ENCODE results near the gene BCR. TPM values are rescaled to one million over a fixed set of nuclear protein-coding genes. Genes with fewer than 3 reads are reported as not detected.
A peak's percentile ranks its signal among the peaks of the same experiment; 100 is the strongest.

The BCR gene
- total and polyA plus RNA-seq, 2 donors (not counting 1 experiment from before 2014, with no cell fraction given), result 15.7 to 66.6 TPM

DNA sequence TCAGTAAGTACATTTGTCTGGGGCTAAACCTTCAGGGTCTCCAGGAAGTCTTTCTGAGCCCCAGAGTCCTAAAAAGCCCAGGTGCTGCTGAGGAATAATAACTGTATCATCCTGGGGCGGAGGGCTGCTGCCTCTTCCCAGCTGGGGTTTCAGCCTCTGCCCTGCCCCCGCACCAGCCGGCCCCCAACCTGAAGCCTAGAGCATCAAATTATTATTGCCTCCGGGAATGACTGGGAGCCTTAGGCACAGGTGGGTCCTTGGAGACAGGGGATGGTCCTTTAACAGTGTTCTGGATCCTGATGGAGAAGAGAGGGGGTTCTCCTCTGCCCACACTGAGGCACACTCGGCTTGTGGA lies 64.4 kb downstream of the BCR start:
- Histone ChIP-seq H3K4me2 (ENCODE audit: extremely low read depth, insufficient read depth, low read length) (peak overlapping the region; percentile 11), H3K4me1 (ENCODE audit: control insufficient read depth, extremely low read depth, insufficient read depth, low read length) (peaks cover 6% of the 10 kb centered on the region), H4K20me1 (ENCODE audit: control insufficient read depth, extremely low read depth, insufficient read depth, low read length) (no peaks in the 10 kb centered on the region), H3K9ac (ENCODE audit: insufficient read depth, low read length) (no peak overlapping the region), H2AFZ (ENCODE audit: low read length) (no peak overlapping the region), H3K36me3 (ENCODE audit: control insufficient read depth, insufficient read depth, low read length) (no peaks in the 10 kb centered on the region), H3K27ac (ENCODE audit: insufficient read depth, low read length) (no peak overlapping the region), H3K79me2 (ENCODE audit: control insufficient read depth, insufficient read depth, low read length) (peaks cover 1% of the 10 kb centered on the region), H3K27me3 (ENCODE audit: control insufficient read depth, insufficient read depth, low read length) (no peaks in the 10 kb centered on the region), H3K9me3 (ENCODE audit: control insufficient read depth, insufficient read depth, low read depth, low read length) (no peaks in the 10 kb centered on the region), H3K4me3 (replicated peaks in 1 of 4; ENCODE audit: control extremely low read depth in 1 of 4, insufficient read depth in 1 of 4, low read depth in 3 of 4, low read length in 4 of 4) (no peak overlapping the region)
- TF ChIP-seq, protein P1, sequence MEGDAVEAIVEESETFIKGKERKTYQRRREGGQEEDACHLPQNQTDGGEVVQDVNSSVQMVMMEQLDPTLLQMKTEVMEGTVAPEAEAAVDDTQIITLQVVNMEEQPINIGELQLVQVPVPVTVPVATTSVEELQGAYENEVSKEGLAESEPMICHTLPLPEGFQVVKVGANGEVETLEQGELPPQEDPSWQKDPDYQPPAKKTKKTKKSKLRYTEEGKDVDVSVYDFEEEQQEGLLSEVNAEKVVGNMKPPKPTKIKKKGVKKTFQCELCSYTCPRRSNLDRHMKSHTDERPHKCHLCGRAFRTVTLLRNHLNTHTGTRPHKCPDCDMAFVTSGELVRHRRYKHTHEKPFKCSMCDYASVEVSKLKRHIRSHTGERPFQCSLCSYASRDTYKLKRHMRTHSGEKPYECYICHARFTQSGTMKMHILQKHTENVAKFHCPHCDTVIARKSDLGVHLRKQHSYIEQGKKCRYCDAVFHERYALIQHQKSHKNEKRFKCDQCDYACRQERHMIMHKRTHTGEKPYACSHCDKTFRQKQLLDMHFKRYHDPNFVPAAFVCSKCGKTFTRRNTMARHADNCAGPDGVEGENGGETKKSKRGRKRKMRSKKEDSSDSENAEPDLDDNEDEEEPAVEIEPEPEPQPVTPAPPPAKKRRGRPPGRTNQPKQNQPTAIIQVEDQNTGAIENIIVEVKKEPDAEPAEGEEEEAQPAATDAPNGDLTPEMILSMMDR (conservative IDR thresholded peaks at IDR 0.05 in 1 of 2, IDR thresholded peaks at IDR 0.05 in 1 of 2; ENCODE audit: low read depth in 1 of 2, low read length in 2 of 2), result no peak
- no peak for TF ChIP-seq EZH2 (IDR thresholded peaks at IDR 0.05; ENCODE audit: low read length, missing control alignments)
- DNase-seq (ENCODE audit: low read depth in 2 of 2), result no peak

DNA sequence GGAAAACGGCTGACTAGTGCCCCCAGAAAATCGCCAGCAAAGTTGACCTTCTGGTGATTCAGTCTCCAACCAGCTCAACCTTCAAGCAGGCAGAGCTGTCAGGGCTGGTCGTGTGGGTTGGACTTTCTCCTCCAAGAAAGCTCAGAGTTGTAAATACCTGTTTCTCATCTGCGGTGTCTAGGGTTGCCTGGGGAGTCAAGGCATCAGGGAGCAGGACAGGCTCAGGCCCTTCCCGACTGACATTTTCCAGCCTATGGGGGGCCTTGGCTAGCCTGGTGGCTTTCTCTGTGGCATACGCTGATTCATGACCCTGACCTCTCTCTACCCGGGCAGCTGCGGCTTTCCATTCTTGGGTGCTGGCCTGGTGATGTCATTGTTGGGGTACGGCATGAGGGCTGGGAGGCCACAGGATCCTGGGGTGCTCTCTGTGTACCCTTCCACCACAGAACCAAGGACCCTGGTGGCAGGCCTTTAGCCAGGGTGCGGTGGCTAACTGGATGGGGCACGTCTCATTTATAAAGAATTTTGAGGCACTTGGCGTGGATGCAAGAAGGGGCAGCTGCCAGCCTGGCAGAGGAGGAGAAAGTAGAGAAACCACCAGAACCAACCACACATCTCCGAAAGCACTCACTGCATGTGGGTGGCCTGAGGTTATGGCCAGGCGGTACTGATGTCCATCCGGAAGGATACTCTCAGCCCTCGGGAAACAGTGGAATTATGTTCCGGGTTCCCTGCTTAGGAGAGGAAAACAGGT lies 64.9 kb downstream of the BCR start:
- Histone ChIP-seq H3K79me2 (ENCODE audit: control insufficient read depth, insufficient read depth, low read length) (peaks cover 1% of the 10 kb centered on the region), H3K27ac (ENCODE audit: insufficient read depth, low read length) (no peak overlapping the region), H3K36me3 (ENCODE audit: control insufficient read depth, insufficient read depth, low read length) (no peaks in the 10 kb centered on the region)

DNA sequence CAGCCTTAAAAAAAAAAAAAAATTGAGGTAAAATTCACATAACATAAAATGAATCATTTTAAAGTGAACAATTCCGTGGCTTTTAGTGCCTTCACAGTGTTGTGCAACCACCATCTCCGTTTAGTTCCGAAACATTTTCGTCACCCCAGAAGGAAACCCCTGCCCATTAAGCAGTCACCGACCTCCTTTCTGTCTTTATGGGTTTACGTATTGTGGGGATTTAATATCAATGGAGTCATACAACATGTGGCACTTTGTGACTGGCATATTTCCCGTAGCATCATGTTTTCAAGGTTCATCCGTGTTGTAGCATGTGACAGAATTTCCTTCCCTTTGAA lies 65.5 kb downstream of the BCR start:
- no peaks in the 10 kb centered on the region for H3K9me3 ChIP-seq (ENCODE audit: control insufficient read depth, insufficient read depth, low read depth, low read length)
- no peaks in the 10 kb centered on the region for H3K36me3 ChIP-seq (ENCODE audit: control insufficient read depth, insufficient read depth, low read length)
- no peak overlapping the region for H2AFZ ChIP-seq (ENCODE audit: low read length)
- H3K9ac ChIP-seq (ENCODE audit: insufficient read depth, low read length), result no peak overlapping the region
- no peak overlapping the region for H3K4me3 ChIP-seq (replicated peaks in 1 of 4; ENCODE audit: control extremely low read depth in 1 of 4, insufficient read depth in 1 of 4, low read depth in 3 of 4, low read length in 4 of 4)
- H3K4me2 ChIP-seq (ENCODE audit: extremely low read depth, insufficient read depth, low read length), result no peak overlapping the region
- DNase-seq (ENCODE audit: low read depth in 2 of 2), result peak in 1 of 2 donors; percentile 58
- H4K20me1 ChIP-seq (ENCODE audit: control insufficient read depth, extremely low read depth, insufficient read depth, low read length), result no peaks in the 10 kb centered on the region
- H3K79me2 ChIP-seq (ENCODE audit: control insufficient read depth, insufficient read depth, low read length), result peaks cover 1% of the 10 kb centered on the region
- TF ChIP-seq, protein P1 (conservative IDR thresholded peaks at IDR 0.05 in 1 of 2, IDR thresholded peaks at IDR 0.05 in 1 of 2; ENCODE audit: low read depth in 1 of 2, low read length in 2 of 2), result no peak
- TF ChIP-seq EZH2 (IDR thresholded peaks at IDR 0.05; ENCODE audit: low read length, missing control alignments), result no peak
- H3K4me1 ChIP-seq (ENCODE audit: control insufficient read depth, extremely low read depth, insufficient read depth, low read length), result peaks cover 6% of the 10 kb centered on the region
- H3K27ac ChIP-seq (ENCODE audit: insufficient read depth, low read length), result no peak overlapping the region
- H3K27me3 ChIP-seq (ENCODE audit: control insufficient read depth, insufficient read depth, low read length), result no peaks in the 10 kb centered on the region

More for the DNA sequence above, 64.9 kb downstream of the BCR start:
- no peaks in the 10 kb centered on the region for H3K27me3 ChIP-seq (ENCODE audit: control insufficient read depth, insufficient read depth, low read length)
- H3K4me1 ChIP-seq (ENCODE audit: control insufficient read depth, extremely low read depth, insufficient read depth, low read length), result peaks cover 6% of the 10 kb centered on the region
- H2AFZ ChIP-seq (ENCODE audit: low read length), result no peak overlapping the region
- no peak overlapping the region for H3K4me3 ChIP-seq (replicated peaks in 1 of 4; ENCODE audit: control extremely low read depth in 1 of 4, insufficient read depth in 1 of 4, low read depth in 3 of 4, low read length in 4 of 4)
- DNase-seq (ENCODE audit: low read depth in 2 of 2), result peak; percentile 46 to 76
- H4K20me1 ChIP-seq (ENCODE audit: control insufficient read depth, extremely low read depth, insufficient read depth, low read length), result no peaks in the 10 kb centered on the region
- TF ChIP-seq, protein P1 (conservative IDR thresholded peaks at IDR 0.05 in 1 of 2, IDR thresholded peaks at IDR 0.05 in 1 of 2; ENCODE audit: low read depth in 1 of 2, low read length in 2 of 2), result no peak
- no peak for TF ChIP-seq EZH2 (IDR thresholded peaks at IDR 0.05; ENCODE audit: low read length, missing control alignments)
- no peaks in the 10 kb centered on the region for H3K9me3 ChIP-seq (ENCODE audit: control insufficient read depth, insufficient read depth, low read depth, low read length)
- H3K9ac ChIP-seq (ENCODE audit: insufficient read depth, low read length), result no peak overlapping the region
- peak overlapping the region; percentile 41 for H3K4me2 ChIP-seq (ENCODE audit: extremely low read depth, insufficient read depth, low read length)
